ENCODE measurements around the gene CBX3. TPM values are rescaled to one million over a fixed set of nuclear protein-coding genes. Genes with fewer than 3 reads are reported as not detected.
A peak's percentile ranks its signal among the peaks of the same experiment; 100 is the strongest.

Gene CBX3
- total and polyA plus RNA-seq, 10 of the 15 experiments (the other 5 are each of a cell fraction or from before 2014, with no cell fraction given) = 153 to 307 (median 225) TPM

DNA sequence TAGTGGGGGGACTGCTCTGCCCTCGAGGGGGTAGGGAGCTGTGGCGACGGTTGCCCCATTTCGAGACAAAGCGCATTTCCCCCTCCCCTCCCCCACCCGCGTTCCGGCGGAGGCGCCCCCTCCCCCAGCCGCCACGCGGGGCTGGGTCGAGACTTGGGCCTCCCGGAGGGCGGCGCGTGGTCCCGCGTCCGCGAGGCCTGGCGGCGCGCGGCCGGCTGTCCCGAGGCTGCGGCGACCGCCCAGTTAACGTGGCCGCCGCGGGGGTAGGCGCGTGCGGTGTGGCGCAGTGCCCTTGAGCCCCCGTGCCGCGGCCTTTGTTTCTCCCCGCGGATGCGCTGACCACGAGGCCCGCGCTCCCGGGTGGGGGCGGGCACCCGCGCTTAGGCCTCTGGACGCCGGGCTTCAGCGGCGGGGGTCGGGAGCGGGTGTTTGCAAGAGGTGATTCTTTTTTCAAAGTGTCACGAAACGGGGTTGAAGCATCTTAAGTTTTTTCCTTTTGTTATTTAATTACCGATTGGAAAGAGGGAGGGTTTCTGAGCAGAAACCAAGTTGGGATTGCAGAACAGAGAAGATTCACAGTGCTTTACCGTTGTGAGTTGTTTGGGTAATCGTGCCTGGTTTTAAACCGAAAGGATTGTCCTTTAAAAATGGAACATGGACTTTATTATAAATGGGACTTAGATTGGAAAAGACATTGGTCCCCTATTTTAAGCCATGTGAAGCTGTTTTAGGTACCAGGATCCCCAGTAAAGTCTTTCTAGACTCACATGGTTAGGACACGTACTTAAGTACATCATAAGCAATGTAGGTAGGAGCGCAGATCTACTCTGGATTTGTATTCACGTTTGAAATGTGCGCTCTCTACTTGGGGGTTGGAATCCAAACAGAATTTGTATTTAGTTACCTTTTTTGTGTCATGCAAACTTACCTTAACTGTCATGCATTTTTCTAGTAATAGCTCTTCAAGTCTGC is 760 bp downstream of the CBX3 start (continued):
- TF ChIP-seq, protein P1, sequence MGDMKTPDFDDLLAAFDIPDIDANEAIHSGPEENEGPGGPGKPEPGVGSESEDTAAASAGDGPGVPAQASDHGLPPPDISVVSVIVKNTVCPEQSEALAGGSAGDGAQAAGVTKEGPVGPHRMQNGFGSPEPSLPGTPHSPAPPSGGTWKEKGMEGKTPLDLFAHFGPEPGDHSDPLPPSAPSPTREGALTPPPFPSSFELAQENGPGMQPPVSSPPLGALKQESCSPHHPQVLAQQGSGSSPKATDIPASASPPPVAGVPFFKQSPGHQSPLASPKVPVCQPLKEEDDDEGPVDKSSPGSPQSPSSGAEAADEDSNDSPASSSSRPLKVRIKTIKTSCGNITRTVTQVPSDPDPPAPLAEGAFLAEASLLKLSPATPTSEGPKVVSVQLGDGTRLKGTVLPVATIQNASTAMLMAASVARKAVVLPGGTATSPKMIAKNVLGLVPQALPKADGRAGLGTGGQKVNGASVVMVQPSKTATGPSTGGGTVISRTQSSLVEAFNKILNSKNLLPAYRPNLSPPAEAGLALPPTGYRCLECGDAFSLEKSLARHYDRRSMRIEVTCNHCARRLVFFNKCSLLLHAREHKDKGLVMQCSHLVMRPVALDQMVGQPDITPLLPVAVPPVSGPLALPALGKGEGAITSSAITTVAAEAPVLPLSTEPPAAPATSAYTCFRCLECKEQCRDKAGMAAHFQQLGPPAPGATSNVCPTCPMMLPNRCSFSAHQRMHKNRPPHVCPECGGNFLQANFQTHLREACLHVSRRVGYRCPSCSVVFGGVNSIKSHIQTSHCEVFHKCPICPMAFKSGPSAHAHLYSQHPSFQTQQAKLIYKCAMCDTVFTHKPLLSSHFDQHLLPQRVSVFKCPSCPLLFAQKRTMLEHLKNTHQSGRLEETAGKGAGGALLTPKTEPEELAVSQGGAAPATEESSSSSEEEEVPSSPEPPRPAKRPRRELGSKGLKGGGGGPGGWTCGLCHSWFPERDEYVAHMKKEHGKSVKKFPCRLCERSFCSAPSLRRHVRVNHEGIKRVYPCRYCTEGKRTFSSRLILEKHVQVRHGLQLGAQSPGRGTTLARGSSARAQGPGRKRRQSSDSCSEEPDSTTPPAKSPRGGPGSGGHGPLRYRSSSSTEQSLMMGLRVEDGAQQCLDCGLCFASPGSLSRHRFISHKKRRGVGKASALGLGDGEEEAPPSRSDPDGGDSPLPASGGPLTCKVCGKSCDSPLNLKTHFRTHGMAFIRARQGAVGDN (IDR thresholded peaks at IDR 0.05) = 0 out of 2 replicates have a peak, but pooled peaks have one; percentile 17
- TF ChIP-seq BHLHE40 (IDR thresholded peaks at IDR 0.05; ENCODE audit: borderline replicate concordance in 1 of 2, low read depth in 2 of 2, low read length in 1 of 2) (peak; percentile 22 to 84; a peak in 2 of 4 replicates), JUNB (IDR thresholded peaks at IDR 0.05) (no peak), TBL1XR1 (IDR thresholded peaks at IDR 0.05; ENCODE audit: low read depth, low read length) (no peak), BMI1 (IDR thresholded peaks at IDR 0.05; ENCODE audit: borderline replicate concordance) (no peak), EGR1 (IDR thresholded peaks at IDR 0.05; ENCODE audit: borderline replicate concordance in 1 of 2, low read depth in 2 of 2, low read length in 2 of 2) (0 out of 3 replicates have a peak, but pooled peaks of 1 of the 2 experiments have one; percentile 27), GATAD2B (conservative IDR thresholded peaks at IDR 0.05; ENCODE audit: low read depth) (0 out of 2 replicates have a peak, but pooled peaks have one; percentile 27), NR2F1 (conservative IDR thresholded peaks at IDR 0.05) (0 out of 2 replicates have a peak, but pooled peaks have one; percentile 21), ZBED1 (IDR thresholded peaks at IDR 0.05; ENCODE audit: borderline replicate concordance) (no peak), GABPA (IDR thresholded peaks at IDR 0.05; ENCODE audit: low read depth) (no peak), ESRRA (IDR thresholded peaks at IDR 0.05; ENCODE audit: low read length) (no peak), NFYB (IDR thresholded peaks at IDR 0.05; ENCODE audit: insufficient read depth, low read depth, low read length) (no peak), ZNF622 (IDR thresholded peaks at IDR 0.05) (no peak), POLR2AphosphoS2 (IDR thresholded peaks at IDR 0.05; ENCODE audit: low read depth, low read length) (no peak), SUPT20H (IDR thresholded peaks at IDR 0.05; ENCODE audit: borderline replicate concordance, control insufficient read depth, low read depth, low read length) (no peak), PML (IDR thresholded peaks at IDR 0.05; ENCODE audit: low read length) (no peak), ZNF274 (IDR thresholded peaks at IDR 0.05; ENCODE audit: insufficient read depth, insufficient read length) (no peak), NR2C2 (IDR thresholded peaks at IDR 0.05; ENCODE audit: borderline replicate concordance, control insufficient read depth, insufficient read length, low read depth) (no peak)
- TF ChIP-seq, protein P2, sequence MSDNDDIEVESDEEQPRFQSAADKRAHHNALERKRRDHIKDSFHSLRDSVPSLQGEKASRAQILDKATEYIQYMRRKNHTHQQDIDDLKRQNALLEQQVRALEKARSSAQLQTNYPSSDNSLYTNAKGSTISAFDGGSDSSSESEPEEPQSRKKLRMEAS (IDR thresholded peaks at IDR 0.05; ENCODE audit: low read depth, low read length) = no peak
- TF ChIP-seq, protein P3, sequence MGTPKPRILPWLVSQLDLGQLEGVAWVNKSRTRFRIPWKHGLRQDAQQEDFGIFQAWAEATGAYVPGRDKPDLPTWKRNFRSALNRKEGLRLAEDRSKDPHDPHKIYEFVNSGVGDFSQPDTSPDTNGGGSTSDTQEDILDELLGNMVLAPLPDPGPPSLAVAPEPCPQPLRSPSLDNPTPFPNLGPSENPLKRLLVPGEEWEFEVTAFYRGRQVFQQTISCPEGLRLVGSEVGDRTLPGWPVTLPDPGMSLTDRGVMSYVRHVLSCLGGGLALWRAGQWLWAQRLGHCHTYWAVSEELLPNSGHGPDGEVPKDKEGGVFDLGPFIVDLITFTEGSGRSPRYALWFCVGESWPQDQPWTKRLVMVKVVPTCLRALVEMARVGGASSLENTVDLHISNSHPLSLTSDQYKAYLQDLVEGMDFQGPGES (IDR thresholded peaks at IDR 0.05) = no peak
- TF ChIP-seq, protein P4, sequence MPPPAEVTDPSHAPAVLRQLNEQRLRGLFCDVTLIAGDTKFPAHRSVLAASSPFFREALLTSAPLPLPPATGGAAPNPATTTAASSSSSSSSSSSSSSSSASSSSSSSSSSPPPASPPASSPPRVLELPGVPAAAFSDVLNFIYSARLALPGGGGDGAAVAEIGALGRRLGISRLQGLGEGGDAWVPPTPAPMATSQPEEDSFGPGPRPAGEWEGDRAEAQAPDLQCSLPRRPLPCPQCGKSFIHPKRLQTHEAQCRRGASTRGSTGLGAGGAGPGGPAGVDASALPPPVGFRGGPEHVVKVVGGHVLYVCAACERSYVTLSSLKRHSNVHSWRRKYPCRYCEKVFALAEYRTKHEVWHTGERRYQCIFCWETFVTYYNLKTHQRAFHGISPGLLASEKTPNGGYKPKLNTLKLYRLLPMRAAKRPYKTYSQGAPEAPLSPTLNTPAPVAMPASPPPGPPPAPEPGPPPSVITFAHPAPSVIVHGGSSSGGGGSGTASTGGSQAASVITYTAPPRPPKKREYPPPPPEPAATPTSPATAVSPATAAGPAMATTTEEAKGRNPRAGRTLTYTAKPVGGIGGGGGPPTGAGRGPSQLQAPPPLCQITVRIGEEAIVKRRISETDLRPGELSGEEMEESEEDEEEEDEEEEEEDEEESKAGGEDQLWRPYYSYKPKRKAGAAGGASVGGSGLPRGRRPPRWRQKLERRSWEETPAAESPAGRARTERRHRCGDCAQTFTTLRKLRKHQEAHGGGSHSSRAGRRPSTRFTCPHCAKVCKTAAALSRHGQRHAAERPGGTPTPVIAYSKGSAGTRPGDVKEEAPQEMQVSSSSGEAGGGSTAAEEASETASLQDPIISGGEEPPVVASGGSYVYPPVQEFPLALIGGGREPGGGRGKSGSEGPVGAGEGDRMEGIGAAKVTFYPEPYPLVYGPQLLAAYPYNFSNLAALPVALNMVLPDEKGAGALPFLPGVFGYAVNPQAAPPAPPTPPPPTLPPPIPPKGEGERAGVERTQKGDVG (CRISPR knock-in tag; IDR thresholded peaks at IDR 0.05) = no peak

Measured in GM12878 (cell line).